Astrocyte (in vitro differentiated cells and primary cell): ENCODE results near the gene FRS2. TPM values are rescaled to one million over a fixed set of nuclear protein-coding genes. Genes with fewer than 3 reads are reported as not detected.

Source experiments
- DNase-seq: peaks from one replicate; pipeline ENCODE4 v3.0.0-alpha.2; 2010; ENCODE audit warnings: low read depth
- FAIRE-seq: peaks from 2 replicates; lab custom pipeline; 2011; peaks lifted over from hg19 to GRCh38; lab: Jason Lieb, UNC
- H2AFZ ChIP-seq: 2 replicates; pipeline ENCODE4 v1.6.0; 2012; ENCODE audit warnings: low read depth, low read length, inconsistent platforms
- H3K27ac ChIP-seq: 2 replicates; pipeline ENCODE4 v1.5.1; 2011; ENCODE audit warnings: low read depth, low read length, inconsistent platforms
- H3K27me3 ChIP-seq: 2 replicates; pipeline ENCODE4 v1.6.0; 2011; ENCODE audit warnings: low read length, inconsistent platforms; ENCODE audit not compliant: insufficient read depth
- H3K36me3 ChIP-seq: 2 replicates; pipeline ENCODE4 v1.5.1; 2011; ENCODE audit warnings: low read length, inconsistent platforms; ENCODE audit not compliant: insufficient read depth
- H3K4me1 ChIP-seq: 2 replicates; pipeline ENCODE4 v1.5.1; 2011; ENCODE audit warnings: low read length, inconsistent platforms; ENCODE audit not compliant: insufficient read depth
- H3K4me2 ChIP-seq: 2 replicates; pipeline ENCODE4 v1.6.0; 2012; ENCODE audit warnings: low read length, inconsistent platforms
- H3K4me3 ChIP-seq: 2 replicates; pipeline ENCODE4 v1.5.1; 2011; ENCODE audit warnings: low read depth, mild to moderate bottlenecking, low read length, inconsistent platforms; ENCODE audit not compliant: insufficient read depth
- H3K79me2 ChIP-seq: 2 replicates; pipeline ENCODE4 v1.6.0; 2012; ENCODE audit warnings: mild to moderate bottlenecking, low read length, inconsistent platforms; ENCODE audit not compliant: insufficient read depth
- H3K9ac ChIP-seq: 2 replicates; pipeline ENCODE4 v1.6.0; 2012; ENCODE audit warnings: mild to moderate bottlenecking, low read length, inconsistent platforms
- H3K9me3 ChIP-seq: 2 replicates; pipeline ENCODE4 v1.5.1; 2012; ENCODE audit warnings: low read depth, mild to moderate bottlenecking, low read length, inconsistent platforms; ENCODE audit not compliant: insufficient read depth
- H4K20me1 ChIP-seq: 2 replicates; pipeline ENCODE4 v1.6.0; 2012; ENCODE audit warnings: low read length, inconsistent platforms; ENCODE audit not compliant: insufficient read depth
- H3K27ac Mint-ChIP-seq: one replicate; pipeline ENCODE4 v1.8.0; 2021; ENCODE audit warnings: mild to moderate bottlenecking, mixed read lengths; ENCODE audit not compliant: unreplicated experiment
- H3K27me3 Mint-ChIP-seq: one replicate; pipeline ENCODE4 v1.8.0; 2021; ENCODE audit warnings: low read depth, mixed read lengths; ENCODE audit not compliant: unreplicated experiment
- H3K36me3 Mint-ChIP-seq: one replicate; pipeline ENCODE4 v1.8.0; 2021; ENCODE audit warnings: low read depth, mixed read lengths; ENCODE audit not compliant: unreplicated experiment
- H3K4me1 Mint-ChIP-seq: one replicate; pipeline ENCODE4 v1.8.0; 2021; ENCODE audit warnings: low read depth, mixed read lengths; ENCODE audit not compliant: unreplicated experiment
- H3K4me3 Mint-ChIP-seq: one replicate; pipeline ENCODE4 v1.8.0; 2021; ENCODE audit warnings: mild to moderate bottlenecking, moderate library complexity, mixed read lengths; ENCODE audit not compliant: unreplicated experiment
- H3K9me3 Mint-ChIP-seq: one replicate; pipeline ENCODE4 v1.8.0; 2021; ENCODE audit warnings: mild to moderate bottlenecking, mixed read lengths; ENCODE audit not compliant: unreplicated experiment
- CTCF ChIP-seq: IDR thresholded peaks from 2 replicates; pipeline ENCODE4 v1.5.1; 2011; ENCODE audit warnings: low read depth, mild to moderate bottlenecking, inconsistent platforms, low read length, moderate library complexity; ENCODE audit not compliant: insufficient read depth
- EZH2 ChIP-seq: IDR thresholded peaks from 2 replicates; pipeline ENCODE4 v1.6.1; 2012; ENCODE audit warnings: mild to moderate bottlenecking, low read length, inconsistent platforms; ENCODE audit not compliant: insufficient read depth
- total RNA-seq: library from RNA; stranded (reverse); gene quantifications from 2 replicates; pipeline ENCODE4 v1.2.1, GENCODE V29; 2021

The FRS2 gene
- total RNA-seq, 1 donor from 2014 or later: 60.9 TPM

- H4K20me1 ChIP-seq: peaks cover 40% of the 10 kb centered on the region
- H3K27ac Mint-ChIP-seq: peak overlapping the region; percentile 85
- peak overlapping the region; percentile 97 for H3K9ac ChIP-seq
- no peaks in the 10 kb centered on the region for H3K27me3 Mint-ChIP-seq
- H3K4me1 ChIP-seq: peaks cover 15% of the 10 kb centered on the region
- peak overlapping the region; percentile 87 for H2AFZ ChIP-seq
- no peaks in the 10 kb centered on the region for H3K36me3 ChIP-seq
- H3K27me3 ChIP-seq: no peaks in the 10 kb centered on the region
- no peak for FAIRE-seq
- H3K4me3 ChIP-seq: peak overlapping the region; percentile 95
- peak overlapping the region; percentile 96 for H3K27ac ChIP-seq
- peaks cover 4% of the 10 kb centered on the region for H3K36me3 Mint-ChIP-seq
- TF ChIP-seq CTCF (no peak), EZH2 (no peak)
- H3K4me3 Mint-ChIP-seq: peak overlapping the region; percentile 97
- no peak for DNase-seq
- H3K4me1 Mint-ChIP-seq: peaks cover 30% of the 10 kb centered on the region
- no peaks in the 10 kb centered on the region for H3K9me3 Mint-ChIP-seq
- H3K4me2 ChIP-seq: peak overlapping the region; percentile 86
- no peaks in the 10 kb centered on the region for H3K9me3 ChIP-seq
- H3K79me2 ChIP-seq: peaks cover 46% of the 10 kb centered on the region
Measured at GRCh38 chr12:69469854-69470188, 367 bp upstream of the FRS2 start.

- Histone ChIP-seq H3K4me1 (peaks cover 24% of the 10 kb centered on the region), H3K36me3 (no peaks in the 10 kb centered on the region), H3K79me2 (peaks cover 59% of the 10 kb centered on the region), H4K20me1 (peaks cover 52% of the 10 kb centered on the region), H3K9me3 (no peaks in the 10 kb centered on the region), H3K4me3 (peak overlapping the region; percentile 95), H2AFZ (no peak overlapping the region), H3K27ac (peak overlapping the region; percentile 96), H3K27me3 (no peaks in the 10 kb centered on the region), H3K9ac (peak overlapping the region; percentile 97), H3K4me2 (peak overlapping the region; percentile 86)
- FAIRE-seq (no peak), DNase-seq (no peak)
- Mint-ChIP-seq H3K9me3 (no peaks in the 10 kb centered on the region), H3K36me3 (peaks cover 4% of the 10 kb centered on the region), H3K27me3 (no peaks in the 10 kb centered on the region), H3K27ac (peak overlapping the region; percentile 96), H3K4me3 (peak overlapping the region; percentile 97), H3K4me1 (peaks cover 42% of the 10 kb centered on the region)
- TF ChIP-seq EZH2 (no peak), CTCF (no peak)
Measured at GRCh38 chr12:69471076-69471430, 865 bp downstream of the FRS2 start.

- Mint-ChIP-seq H3K36me3 (peaks cover 4% of the 10 kb centered on the region), H3K4me3 (peak overlapping the region; percentile 97), H3K4me1 (peaks cover 47% of the 10 kb centered on the region), H3K9me3 (no peaks in the 10 kb centered on the region), H3K27me3 (no peaks in the 10 kb centered on the region), H3K27ac (no peak overlapping the region)
- peak overlapping the region; percentile 86 for H3K4me2 ChIP-seq
- H3K9ac ChIP-seq: peak overlapping the region; percentile 97
- H2AFZ ChIP-seq: no peak overlapping the region
- H3K4me3 ChIP-seq: peak overlapping the region; percentile 95
- H3K79me2 ChIP-seq: peaks cover 66% of the 10 kb centered on the region
- H4K20me1 ChIP-seq: peaks cover 56% of the 10 kb centered on the region
- H3K27me3 ChIP-seq: no peaks in the 10 kb centered on the region
- H3K27ac ChIP-seq: no peak overlapping the region
- TF ChIP-seq EZH2 (no peak), CTCF (no peak)
- no peaks in the 10 kb centered on the region for H3K9me3 ChIP-seq
- FAIRE-seq (no peak), DNase-seq (no peak)
- H3K4me1 ChIP-seq: peaks cover 24% of the 10 kb centered on the region
- H3K36me3 ChIP-seq: no peaks in the 10 kb centered on the region
Measured at GRCh38 chr12:69471667-69472385, 1.6 kb downstream of the FRS2 start.
